IPS DF 6.9 (cell line): ENCODE results near the gene TLE3.

Experiments
- DNase-seq: peaks from one replicate; pipeline ENCODE4 v3.0.0-alpha.2; 2013; ENCODE audit warnings: low read depth, low spot score
- H3K27ac ChIP-seq: one replicate; pipeline ENCODE4 v1.5.1; 2013; ENCODE audit warnings: low read length, control low read depth
- H3K27me3 ChIP-seq: 2 replicates; pipeline ENCODE4 v1.6.1; 2013; ENCODE audit warnings: mild to moderate bottlenecking, low read length; ENCODE audit not compliant: control insufficient read depth, insufficient read depth
- H3K36me3 ChIP-seq: 2 replicates; pipeline ENCODE4 v1.6.1; 2013; ENCODE audit warnings: low read length; ENCODE audit not compliant: control insufficient read depth, insufficient read depth
- H3K4me1 ChIP-seq: 2 replicates; pipeline ENCODE4 v1.6.1; 2013; ENCODE audit warnings: low read length; ENCODE audit not compliant: control insufficient read depth, insufficient read depth
- H3K4me3 ChIP-seq: 2 replicates; pipeline ENCODE4 v1.5.1; 2013; ENCODE audit warnings: mild to moderate bottlenecking, low read length
- H3K9me3 ChIP-seq: 2 replicates; pipeline ENCODE4 v1.6.1; 2013; ENCODE audit warnings: low read length, inconsistent platforms; ENCODE audit not compliant: control insufficient read depth, insufficient read depth
- WGBS: extraction: QIAGEN DNeasy Blood & Tissue Kit; methylation state at CpG from one replicate; pipeline ENCODE4 v1.1.7; 2013; ENCODE audit warnings: mixed read lengths, missing lambda C conversion rate; ENCODE audit not compliant: insufficient read length, insufficient coverage; 5-methylcytosine and 5-hydroxymethylcytosine counted together

The TLE3 gene

DNA sequence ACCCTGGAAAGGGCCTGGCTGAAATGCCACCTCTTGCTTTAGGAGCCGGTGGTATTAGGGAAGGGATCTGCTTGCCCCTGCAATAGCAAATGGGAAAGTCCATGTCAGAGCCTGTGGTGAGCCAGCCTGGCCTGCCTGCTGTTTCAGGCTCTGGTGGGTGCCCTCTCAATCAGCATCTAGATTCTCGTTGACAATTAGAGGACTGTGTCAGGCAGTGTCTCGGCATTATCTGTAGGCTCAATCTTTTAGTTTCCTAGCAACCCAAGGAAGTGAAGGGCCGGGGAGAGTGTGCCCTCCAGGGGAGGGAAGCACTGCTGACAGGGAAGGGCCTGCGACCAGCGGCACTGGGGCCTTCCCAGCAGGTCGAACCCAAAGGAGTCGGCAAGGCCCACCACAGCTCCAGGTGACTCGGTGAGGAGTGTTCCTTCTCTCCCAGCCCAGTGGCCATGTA, 42.1 kb downstream of the TLE3 start:
- DNase-seq = no peak
- Histone ChIP-seq H3K9me3 (no peaks in the 10 kb centered on the region), H3K27ac (no peak overlapping the region), H3K27me3 (no peaks in the 10 kb centered on the region), H3K4me3 (no peak overlapping the region), H3K4me1 (no peaks in the 10 kb centered on the region), H3K36me3 (peaks cover 64% of the 10 kb centered on the region)
- no CpG with 5 or more reads among the region's 9 CpGs for WGBS

DNA sequence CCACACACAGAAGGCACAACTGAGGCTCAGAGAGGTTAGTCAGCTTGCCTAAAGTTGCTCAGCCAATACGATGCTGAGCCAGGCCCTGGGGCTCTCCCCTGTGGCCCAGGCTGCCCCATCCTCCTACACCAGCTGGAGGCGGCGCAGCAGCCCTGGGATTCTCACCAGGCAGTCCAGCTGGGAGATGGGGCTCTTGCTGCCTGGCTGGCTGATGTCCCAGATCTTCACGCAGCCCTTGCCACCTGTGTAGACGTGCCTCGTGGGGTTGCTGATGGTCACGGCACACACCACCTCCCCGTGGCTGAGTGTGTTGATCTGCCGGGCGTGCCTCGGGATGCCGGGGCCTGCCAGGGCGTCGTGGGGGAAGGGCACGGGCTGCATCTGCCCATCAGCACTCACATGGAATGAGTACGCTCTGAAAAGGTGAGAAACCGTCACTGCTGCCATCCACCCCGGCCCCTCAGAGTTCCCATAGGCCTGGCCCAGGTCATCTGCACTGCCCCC, 42.8 kb downstream of the TLE3 start:
- no peak overlapping the region for H3K4me3 ChIP-seq
- H3K27ac ChIP-seq = no peak overlapping the region
- H3K9me3 ChIP-seq = no peaks in the 10 kb centered on the region
- peaks cover 60% of the 10 kb centered on the region for H3K36me3 ChIP-seq
- DNase-seq = no peak
- WGBS = no CpG with 5 or more reads among the region's 18 CpGs
- no peaks in the 10 kb centered on the region for H3K4me1 ChIP-seq
- no peaks in the 10 kb centered on the region for H3K27me3 ChIP-seq

DNA sequence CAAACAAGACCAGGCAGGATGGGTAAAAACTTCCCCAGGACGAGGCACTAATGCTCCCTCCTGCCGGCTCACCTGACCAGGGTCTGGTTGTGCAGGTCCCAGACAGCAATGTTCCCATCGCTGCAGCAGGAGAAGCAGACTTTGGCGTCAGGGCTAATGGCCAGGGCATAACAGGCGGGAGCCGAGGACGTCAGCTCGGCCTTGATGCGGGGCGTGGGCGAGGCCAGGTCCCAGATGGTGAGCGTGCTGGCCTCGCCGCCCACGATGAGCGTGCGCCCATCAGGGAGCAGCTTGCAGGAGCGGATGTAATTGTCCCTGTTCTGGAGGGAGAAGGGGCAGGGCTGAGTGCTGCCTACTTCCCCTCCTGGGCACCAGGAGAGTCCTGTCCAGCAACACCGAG, 43.4 kb downstream of the TLE3 start:
- Histone ChIP-seq H3K4me1 (no peaks in the 10 kb centered on the region), H3K36me3 (peaks cover 54% of the 10 kb centered on the region), H3K9me3 (no peaks in the 10 kb centered on the region), H3K27me3 (no peaks in the 10 kb centered on the region), H3K4me3 (no peak overlapping the region), H3K27ac (no peak overlapping the region)
- no peak for DNase-seq
- no CpG with 5 or more reads among the region's 19 CpGs for WGBS

DNA sequence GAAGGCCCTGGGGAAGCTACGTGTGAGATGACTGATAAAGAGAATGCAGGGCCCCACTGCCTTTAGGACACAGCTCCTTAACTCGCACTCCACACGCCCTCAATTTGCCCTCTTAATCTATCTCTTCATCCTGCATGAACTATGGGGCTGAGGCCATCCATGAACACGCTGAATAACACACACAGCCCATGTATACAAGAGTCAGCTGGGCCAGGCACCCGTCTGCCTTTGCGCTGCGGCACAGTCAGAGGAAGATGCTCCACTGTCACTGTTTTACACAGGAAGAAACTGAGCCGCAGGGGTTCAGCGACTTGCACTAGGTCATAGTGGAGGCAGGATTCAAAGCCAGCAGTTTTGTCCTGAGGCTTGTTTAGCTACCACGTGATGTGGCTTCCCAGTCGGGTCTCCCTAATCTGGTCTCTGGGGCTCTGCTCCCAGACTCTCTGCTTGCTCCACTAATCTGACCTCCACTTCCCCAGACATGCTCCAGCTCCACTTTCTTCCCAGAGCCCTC, 43.9 kb downstream of the TLE3 start:
- Histone ChIP-seq H3K36me3 (peaks cover 49% of the 10 kb centered on the region), H3K27me3 (no peaks in the 10 kb centered on the region), H3K4me1 (no peaks in the 10 kb centered on the region), H3K9me3 (no peaks in the 10 kb centered on the region), H3K4me3 (no peak overlapping the region), H3K27ac (no peak overlapping the region)
- WGBS = no CpG with 5 or more reads among the region's 11 CpGs
- DNase-seq = no peak

DNA sequence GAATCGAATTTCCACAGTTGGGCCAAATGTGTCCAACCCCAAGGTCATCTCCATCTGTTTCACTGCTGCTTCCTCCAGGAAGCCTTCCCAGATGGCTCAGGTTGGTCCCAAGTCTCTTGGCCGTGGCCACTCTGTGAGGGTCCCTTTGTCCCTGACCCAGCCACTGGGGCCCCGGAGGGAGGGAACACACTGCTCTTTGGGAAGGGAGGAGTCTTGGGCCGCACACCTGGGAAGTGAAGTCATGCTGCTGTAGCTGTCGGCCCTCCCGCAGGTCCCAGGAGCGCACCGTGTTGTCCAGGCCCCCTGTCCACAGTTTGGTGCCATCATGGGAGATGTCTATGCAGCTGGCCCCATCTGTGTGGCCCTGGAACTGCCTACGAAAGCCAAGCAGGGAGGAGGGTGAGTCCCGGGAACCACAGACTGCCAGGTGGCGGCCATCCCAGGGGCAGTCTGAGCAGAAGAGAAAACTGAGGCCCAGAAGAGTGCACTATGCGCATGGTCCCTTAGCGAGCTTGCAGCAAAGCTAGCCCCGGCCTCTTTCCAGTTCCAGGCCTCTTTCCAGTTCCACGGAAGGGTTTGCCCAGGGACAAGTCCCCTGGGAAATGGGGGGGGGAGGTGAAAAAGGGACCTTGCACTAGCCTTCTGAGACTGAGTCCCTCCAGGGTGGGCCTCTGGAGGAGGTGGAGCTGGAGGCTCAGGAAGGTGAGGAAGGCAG, 44.6 kb downstream of the TLE3 start:
- no peaks in the 10 kb centered on the region for H3K27me3 ChIP-seq
- H3K27ac ChIP-seq = no peak overlapping the region
- peaks cover 44% of the 10 kb centered on the region for H3K36me3 ChIP-seq
- no peaks in the 10 kb centered on the region for H3K9me3 ChIP-seq
- no peak for DNase-seq
- WGBS = no CpG with 5 or more reads among the region's 15 CpGs
- H3K4me1 ChIP-seq = peaks cover 1% of the 10 kb centered on the region; the same call in 1 of the 2 replicates
- no peak overlapping the region for H3K4me3 ChIP-seq

DNA sequence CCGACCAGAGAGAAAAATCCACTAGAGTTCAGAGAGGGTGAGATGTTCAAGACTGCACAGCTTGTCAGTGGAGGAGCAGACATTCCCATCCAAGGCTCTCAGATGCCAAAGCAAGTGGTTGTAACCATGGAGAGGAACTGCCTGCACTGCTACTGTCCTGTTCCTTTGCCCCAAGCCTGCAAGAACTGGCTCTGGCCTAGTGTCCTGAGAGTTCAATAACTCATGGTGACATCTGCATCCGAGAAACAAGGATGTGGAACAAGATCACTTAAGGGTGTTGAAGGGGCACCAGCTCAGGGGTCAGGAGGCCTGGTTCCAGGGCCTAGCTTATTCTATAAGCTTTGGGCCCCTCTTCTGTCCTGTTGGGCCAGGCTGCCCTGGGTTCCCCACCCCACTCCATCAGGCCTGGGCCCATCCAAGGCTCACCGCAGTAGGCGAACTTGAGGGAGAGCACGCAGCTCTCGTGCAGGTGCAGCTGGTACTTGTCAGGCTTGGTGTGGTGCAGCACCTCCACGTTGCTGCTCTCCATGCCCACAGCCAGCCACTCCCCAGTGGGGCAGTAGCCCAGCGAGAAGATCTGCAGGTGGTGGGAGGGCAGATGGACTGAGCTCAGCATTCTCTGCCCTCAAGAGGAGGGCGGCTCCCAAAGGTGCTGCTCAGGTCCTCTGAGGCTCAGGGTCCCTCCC, 45.6 kb downstream of the TLE3 start:
- no CpG with 5 or more reads among the region's 9 CpGs for WGBS
- no peak overlapping the region for H3K4me3 ChIP-seq
- H3K27ac ChIP-seq = no peak overlapping the region
- DNase-seq = no peak
- H3K27me3 ChIP-seq = no peaks in the 10 kb centered on the region
- H3K36me3 ChIP-seq = peaks cover 37% of the 10 kb centered on the region
- peaks cover 3% of the 10 kb centered on the region for H3K4me1 ChIP-seq
- no peaks in the 10 kb centered on the region for H3K9me3 ChIP-seq

DNA sequence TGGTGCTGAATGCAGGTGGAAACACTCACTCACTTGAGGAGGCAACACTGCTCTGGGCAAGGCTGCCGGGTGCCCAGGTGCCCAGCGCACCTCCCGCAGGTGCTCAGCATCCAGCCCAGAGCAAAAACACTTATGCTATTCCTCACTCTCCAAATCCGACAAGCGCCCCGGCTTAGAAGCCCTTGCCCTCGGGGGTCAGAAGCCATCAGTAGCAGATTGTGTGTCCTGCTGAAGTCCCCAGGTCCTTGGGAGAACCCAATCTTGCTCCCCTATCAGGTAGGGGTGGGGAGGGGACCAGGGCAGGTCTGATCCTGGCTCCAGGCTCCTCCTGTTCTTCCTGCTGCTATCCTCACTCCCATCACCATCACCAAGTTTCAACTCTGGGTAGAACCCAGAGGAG, 46.7 kb downstream of the TLE3 start:
- no peak overlapping the region for H3K27ac ChIP-seq
- no peaks in the 10 kb centered on the region for H3K9me3 ChIP-seq
- H3K4me3 ChIP-seq = no peak overlapping the region
- H3K36me3 ChIP-seq = peaks cover 37% of the 10 kb centered on the region
- no peak for DNase-seq
- no CpG with 5 or more reads among the region's 7 CpGs for WGBS
- H3K4me1 ChIP-seq = peaks cover 3% of the 10 kb centered on the region
- H3K27me3 ChIP-seq = no peaks in the 10 kb centered on the region

DNA sequence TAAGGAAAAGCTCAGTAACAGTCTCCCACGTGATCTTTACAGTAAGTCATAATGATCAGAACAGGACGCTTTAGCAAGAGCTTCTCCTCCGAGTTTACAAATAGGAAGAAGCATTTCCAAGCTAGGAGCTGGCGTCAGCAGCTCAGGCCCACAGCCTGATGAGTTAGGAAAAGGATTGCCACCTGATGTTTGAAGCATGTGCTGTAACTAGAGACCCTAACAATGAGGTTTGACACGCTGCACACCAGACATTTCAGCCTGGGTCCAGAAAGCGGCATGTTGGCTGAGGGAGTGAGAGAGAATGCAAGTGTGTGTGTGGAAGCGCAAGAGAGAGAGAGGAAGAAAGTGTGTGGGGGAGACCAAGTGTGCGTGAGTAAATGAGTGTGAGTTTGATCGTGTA, 47.3 kb downstream of the TLE3 start:
- no peaks in the 10 kb centered on the region for H3K27me3 ChIP-seq
- 100% methylated on average over 3 of the region's 9 CpGs for WGBS
- H3K27ac ChIP-seq = no peak overlapping the region
- H3K9me3 ChIP-seq = no peaks in the 10 kb centered on the region
- no peak for DNase-seq
- peaks cover 3% of the 10 kb centered on the region for H3K4me1 ChIP-seq
- peaks cover 35% of the 10 kb centered on the region for H3K36me3 ChIP-seq
- no peak overlapping the region for H3K4me3 ChIP-seq

DNA sequence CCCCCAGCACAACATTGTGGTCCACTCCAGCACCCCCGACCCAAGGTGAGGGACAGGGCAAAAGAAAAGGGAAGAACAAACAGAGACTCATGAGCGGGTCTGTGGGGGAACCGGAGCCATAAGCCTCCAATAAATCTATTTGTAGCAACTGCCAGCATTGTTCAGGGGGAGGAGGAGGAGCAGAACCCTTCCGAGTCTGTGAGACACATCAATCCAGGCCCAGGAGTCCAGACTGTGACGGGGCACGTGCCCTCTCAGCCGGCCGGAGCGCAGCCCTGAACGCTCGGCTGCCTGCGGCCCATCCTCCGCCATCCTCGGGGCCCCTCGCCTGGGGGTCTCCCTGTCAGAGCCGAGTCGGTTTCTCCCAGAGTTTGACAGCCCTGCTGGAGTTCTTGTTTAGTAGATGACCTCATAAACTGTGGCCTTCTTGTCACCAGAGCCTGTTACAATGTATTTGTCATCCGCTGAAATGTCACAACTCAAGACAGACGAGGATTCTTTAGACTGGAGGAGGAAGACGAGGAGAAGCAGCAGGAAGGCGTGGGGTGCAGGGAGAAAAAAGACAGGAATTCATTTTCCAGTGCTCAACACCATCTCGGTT, 47.9 kb downstream of the TLE3 start:
- Histone ChIP-seq H3K4me1 (peaks cover 3% of the 10 kb centered on the region), H3K27ac (no peak overlapping the region), H3K4me3 (no peak overlapping the region), H3K27me3 (no peaks in the 10 kb centered on the region), H3K36me3 (peaks cover 31% of the 10 kb centered on the region), H3K9me3 (no peaks in the 10 kb centered on the region)
- no CpG with 5 or more reads among the region's 22 CpGs for WGBS
- DNase-seq = no peak
